HG03060 (cell line): ENCODE measurements around the gene FNTB.

Source experiments
- ATAC-seq: cut with Tn5 transposase; IDR thresholded peaks from one replicate; pipeline ENCODE4 v1.9.1; 2021; ENCODE audit warnings: low read depth, moderate number of reproducible peaks; ENCODE audit not compliant: unreplicated experiment

FNTB gene

DNA sequence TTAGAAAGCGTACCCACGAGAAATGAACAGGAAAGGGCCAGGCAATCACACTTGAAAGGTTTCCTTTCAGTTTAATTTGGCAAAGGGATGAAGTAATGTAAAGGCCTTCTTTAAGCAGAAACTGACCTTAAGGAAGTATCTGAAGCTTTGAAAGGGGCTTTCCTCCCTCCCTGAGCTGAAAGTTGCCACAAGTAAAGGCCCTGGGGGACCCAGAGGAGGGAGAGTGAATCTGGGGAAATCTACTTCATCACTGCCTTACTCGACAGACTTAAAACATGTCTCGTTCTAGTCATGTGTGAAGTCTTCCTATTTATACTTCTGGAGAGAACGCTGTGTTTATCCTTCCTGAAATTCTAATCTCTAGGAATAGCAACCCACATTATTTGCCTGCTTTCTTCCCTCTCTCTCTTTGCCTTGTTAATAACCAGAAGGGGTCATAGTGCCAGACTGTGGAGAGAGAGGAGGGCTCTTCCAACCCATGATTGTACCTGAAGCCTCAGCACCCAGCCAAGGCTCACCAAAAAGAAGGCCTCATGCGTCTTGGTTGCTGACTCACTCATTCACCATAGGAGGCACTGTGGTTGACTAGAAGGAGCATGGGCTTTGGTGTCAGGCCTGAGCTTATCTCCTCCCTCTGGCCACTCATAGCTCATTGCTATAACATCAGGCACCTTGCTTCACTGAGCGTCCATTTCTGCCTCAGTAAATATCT lies 33.9 kb upstream of the FNTB start:
- no peak for ATAC-seq

- ATAC-seq, result no peak
Measured at GRCh38 chr14:64953310-64953654, 33.4 kb upstream of the FNTB start.

- ATAC-seq, result no peak
Measured at GRCh38 chr14:64953661-64954060, 33.0 kb upstream of the FNTB start.

DNA sequence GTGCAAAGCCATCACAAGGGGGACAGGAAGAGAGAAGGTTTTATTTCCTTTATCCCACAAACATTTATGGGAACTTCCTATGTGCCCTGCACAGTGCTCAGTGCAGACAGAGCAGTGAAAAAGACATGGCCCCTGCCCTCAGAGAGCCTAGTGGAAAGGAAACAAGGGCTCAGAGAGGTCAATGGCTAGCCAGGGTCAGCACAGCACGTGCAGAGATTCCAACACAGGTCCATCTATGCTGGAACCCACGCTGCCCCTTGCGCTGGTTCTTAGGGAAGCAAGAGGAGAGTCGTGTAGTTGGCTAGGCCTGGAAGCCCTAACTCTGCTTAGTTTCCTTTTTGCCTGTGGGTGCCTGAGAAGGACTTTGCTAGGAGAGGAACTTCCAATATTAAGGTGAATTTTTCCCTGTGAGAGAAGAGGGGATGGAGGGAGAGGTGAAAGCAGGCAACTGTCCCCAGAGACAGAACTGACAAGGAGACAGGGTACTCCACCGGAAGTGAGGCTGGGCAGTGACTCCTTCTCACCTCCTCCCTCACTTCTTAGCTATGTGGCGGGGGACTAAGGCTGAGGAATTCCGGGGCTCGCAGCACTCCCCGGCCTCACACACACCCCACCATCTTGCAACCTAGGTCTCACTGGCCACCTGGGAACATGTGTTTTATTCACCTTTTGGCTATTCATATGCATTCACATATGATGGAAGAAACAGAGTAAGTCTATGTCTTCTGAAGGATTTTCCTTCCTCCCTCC lies 32.0 kb upstream of the FNTB start:
- no peak for ATAC-seq

DNA sequence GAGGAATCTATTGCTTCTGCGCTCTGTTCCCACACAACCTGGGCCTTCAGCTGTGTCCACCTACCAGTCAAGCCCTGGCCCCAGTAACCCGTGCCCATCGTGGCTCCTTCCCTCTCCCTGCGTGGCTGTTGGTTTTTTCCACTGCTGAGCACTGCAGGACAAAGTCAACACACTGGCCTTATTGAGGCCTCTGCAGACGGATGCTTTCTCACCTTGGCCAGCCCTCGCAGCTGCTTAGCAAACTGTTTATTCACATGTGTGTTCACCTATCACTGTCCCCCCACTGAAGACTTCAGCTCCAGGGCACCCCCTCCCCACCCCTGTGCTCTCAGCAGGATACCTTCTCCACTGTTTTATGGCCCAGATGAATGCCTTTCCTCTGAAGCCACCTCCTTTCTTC lies 31.4 kb upstream of the FNTB start:
- ATAC-seq, result no peak

DNA sequence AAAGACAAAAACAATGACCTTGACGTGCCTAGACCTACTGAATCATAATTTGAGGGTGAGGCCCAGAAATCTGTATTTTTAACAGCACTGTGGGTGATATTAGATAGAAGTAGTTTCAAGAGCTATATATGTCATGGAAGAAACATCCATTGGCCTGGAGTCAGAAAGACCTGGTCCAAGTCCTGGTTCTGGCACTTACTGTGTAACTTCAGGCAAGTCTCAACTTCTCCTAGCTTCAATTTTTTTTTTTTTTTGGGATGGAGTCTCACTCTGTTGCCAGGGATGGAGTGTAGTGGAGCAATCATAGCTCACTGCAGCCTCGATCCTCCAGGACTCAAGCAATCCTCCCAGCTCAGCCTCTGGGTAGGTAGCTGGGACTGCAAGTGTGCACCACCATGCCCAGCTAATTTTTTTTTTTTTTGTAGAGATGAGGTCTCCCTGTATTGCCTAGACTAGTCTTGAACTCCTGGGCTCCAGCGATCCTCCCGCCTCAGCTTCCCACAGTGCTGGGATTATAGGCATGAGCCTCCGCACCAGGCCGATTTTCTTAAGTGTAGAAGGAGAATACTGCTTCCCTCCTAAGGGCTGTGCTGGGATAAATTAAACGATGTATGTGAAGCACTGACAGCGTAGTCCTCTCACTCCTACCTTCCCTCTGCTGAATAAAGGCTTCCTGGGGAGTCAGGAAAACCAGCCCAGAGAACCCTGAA lies 29.8 kb upstream of the FNTB start:
- no peak for ATAC-seq

GRCh38 chr14:64958201-64958600 lies 28.5 kb upstream of the FNTB start:
- ATAC-seq, result no peak

DNA sequence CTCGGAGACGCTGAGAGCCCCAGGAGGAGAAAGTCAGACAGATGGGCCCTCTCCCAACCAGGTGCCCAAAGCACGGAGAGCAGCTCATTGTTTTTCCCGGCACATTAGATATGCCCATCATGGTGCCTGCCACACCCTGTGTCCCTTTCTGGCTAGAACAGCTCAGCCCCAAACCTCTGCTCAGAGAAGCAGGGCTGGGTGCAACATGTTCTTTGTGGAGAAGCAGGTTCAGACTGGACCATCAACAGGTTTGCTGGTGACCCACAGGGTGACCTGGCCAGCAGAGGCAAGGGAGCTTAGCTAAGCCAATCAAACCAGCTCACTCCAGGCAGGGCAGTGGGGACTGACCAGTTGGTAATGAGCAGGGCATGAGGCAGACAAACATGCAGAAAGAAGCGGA lies 28.0 kb upstream of the FNTB start:
- no peak for ATAC-seq

- ATAC-seq, result no peak
Measured at GRCh38 chr14:64960762-64961276, 25.9 kb upstream of the FNTB start.

GRCh38 chr14:64963611-64964010 lies 23.1 kb upstream of the FNTB start:
- no peak for ATAC-seq

DNA sequence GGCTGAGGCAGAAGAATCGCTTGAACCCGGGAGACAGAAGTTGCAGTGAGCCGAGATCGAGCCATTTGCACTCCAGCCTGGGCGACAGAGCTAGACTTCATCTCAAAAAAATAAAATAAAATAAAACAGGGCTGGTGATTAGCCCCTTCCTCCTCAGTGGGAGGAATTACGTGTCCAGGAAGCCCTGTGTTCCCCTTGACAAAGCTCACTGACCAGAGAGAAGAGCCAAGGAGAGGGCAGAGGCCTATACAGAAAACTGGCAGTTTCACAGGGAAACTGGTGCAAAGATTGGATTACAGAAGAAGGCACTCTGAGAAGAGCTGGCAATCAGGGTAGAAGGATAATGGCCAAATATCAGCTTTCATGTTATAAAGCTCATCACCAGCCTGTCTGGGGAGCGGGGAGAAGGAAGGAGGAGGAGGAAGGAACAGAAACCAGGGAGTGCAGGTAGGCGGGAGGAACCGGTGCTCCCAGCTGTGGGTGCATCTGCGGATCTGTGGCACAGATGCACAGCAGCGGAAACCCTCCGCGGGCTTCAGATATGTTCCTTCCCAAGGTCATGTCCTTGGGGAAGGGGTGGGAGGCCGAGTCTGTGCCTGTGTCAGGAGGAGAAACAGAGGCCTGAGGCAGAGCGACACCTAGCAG lies 21.2 kb upstream of the FNTB start:
- no peak for ATAC-seq

- ATAC-seq, result no peak
Measured at GRCh38 chr14:64966976-64967375, 19.7 kb upstream of the FNTB start.

DNA sequence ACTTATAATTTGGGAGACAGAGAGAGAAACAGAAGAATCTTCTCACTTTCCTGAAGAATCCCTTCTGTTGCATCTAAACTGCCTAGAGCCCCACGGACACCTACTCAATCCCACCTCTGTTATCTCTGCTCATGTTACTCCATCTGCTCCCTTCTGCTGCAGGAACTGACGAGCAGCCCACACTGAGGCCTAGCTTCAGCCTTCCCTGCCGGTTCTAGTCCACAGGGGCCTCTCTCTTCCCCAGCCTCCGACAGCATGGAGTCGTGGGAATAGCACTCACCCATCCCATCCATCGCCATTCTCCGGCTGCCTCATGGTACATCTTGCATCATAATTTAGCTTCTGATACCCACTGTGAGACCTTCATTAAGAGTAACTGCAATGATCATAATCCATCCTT lies 18.5 kb upstream of the FNTB start:
- no peak for ATAC-seq

GRCh38 chr14:64968651-64969050 lies 18.0 kb upstream of the FNTB start:
- no peak for ATAC-seq

- no peak for ATAC-seq
Measured at GRCh38 chr14:64970041-64970440, 16.7 kb upstream of the FNTB start.

GRCh38 chr14:64970776-64971477 lies 15.8 kb upstream of the FNTB start:
- no peak for ATAC-seq

GRCh38 chr14:64971491-64971942 lies 15.2 kb upstream of the FNTB start:
- no peak for ATAC-seq

GRCh38 chr14:64971943-64972791 lies 14.5 kb upstream of the FNTB start, which contains the start of gene RAB15:
Gene RAB15, minus strand, starts transcription at chr14:64972336. Its CDS starts 260 bp downstream, at chr14:64972076.
- ATAC-seq, result no peak

- no peak for ATAC-seq
Measured at GRCh38 chr14:64973026-64973442, 13.7 kb upstream of the FNTB start.
